Measurements from ENCODE around the gene WWP2.

WWP2 gene

GRCh38 chr16:69829338-69829737 is 67.2 kb downstream of the WWP2 start:
- H3K9me3 Mint-ChIP-seq: no peaks in the 10 kb centered on the region
- H3K27me3 Mint-ChIP-seq (ENCODE audit: low read depth, poor library complexity): peaks cover 10% of the 10 kb centered on the region
- peaks cover 7% of the 10 kb centered on the region for H3K36me3 Mint-ChIP-seq (ENCODE audit: low read depth)

GRCh38 chr16:69830146-69830533 is 68.0 kb downstream of the WWP2 start:
- no peak for TF ChIP-seq CTCF (IDR thresholded peaks at IDR 0.05)
- Mint-ChIP-seq H3K4me3 (no peak overlapping the region), H3K36me3 (ENCODE audit: low read depth) (peaks cover 7% of the 10 kb centered on the region), H3K27ac (peak overlapping the region; percentile 89), H3K9me3 (no peaks in the 10 kb centered on the region), H3K27me3 (ENCODE audit: low read depth, poor library complexity) (peaks cover 8% of the 10 kb centered on the region), H3K4me1 (peaks cover 46% of the 10 kb centered on the region)
- no peak for DNase-seq

More at GRCh38 chr16:69829338-69829737, 67.2 kb downstream of the WWP2 start:
- no peak overlapping the region for H3K4me3 Mint-ChIP-seq
- H3K4me1 Mint-ChIP-seq: peaks cover 39% of the 10 kb centered on the region
- TF ChIP-seq CTCF (IDR thresholded peaks at IDR 0.05): no peak
- no peak for DNase-seq
- H3K27ac Mint-ChIP-seq: peak overlapping the region; percentile 79

GRCh38 chr16:69830534-69831211 is 68.5 kb downstream of the WWP2 start:
- TF ChIP-seq CTCF (IDR thresholded peaks at IDR 0.05): no peak
- H3K4me3 Mint-ChIP-seq: no peak overlapping the region
- DNase-seq: no peak

GRCh38 chr16:69831212-69832123 is 69.3 kb downstream of the WWP2 start:
- no peak for TF ChIP-seq CTCF (IDR thresholded peaks at IDR 0.05)
- H3K27me3 Mint-ChIP-seq (ENCODE audit: low read depth, poor library complexity): peaks cover 6% of the 10 kb centered on the region
- H3K4me1 Mint-ChIP-seq: peaks cover 59% of the 10 kb centered on the region
- no peak overlapping the region for H3K27ac Mint-ChIP-seq
- peaks cover 7% of the 10 kb centered on the region for H3K36me3 Mint-ChIP-seq (ENCODE audit: low read depth)
- H3K4me3 Mint-ChIP-seq: no peak overlapping the region
- H3K9me3 Mint-ChIP-seq: no peaks in the 10 kb centered on the region
- DNase-seq: no peak

More at GRCh38 chr16:69830534-69831211, 68.5 kb downstream of the WWP2 start:
- Mint-ChIP-seq H3K9me3 (no peaks in the 10 kb centered on the region), H3K4me1 (peaks cover 51% of the 10 kb centered on the region), H3K36me3 (ENCODE audit: low read depth) (peaks cover 7% of the 10 kb centered on the region), H3K27me3 (ENCODE audit: low read depth, poor library complexity) (peaks cover 6% of the 10 kb centered on the region), H3K27ac (peak overlapping the region; percentile 89)

GRCh38 chr16:69833357-69834282 is 71.5 kb downstream of the WWP2 start:
- no peak overlapping the region for H3K4me3 Mint-ChIP-seq
- peaks cover 67% of the 10 kb centered on the region for H3K4me1 Mint-ChIP-seq
- TF ChIP-seq CTCF (IDR thresholded peaks at IDR 0.05): no peak
- no peak for DNase-seq
- peaks cover 6% of the 10 kb centered on the region for H3K27me3 Mint-ChIP-seq (ENCODE audit: low read depth, poor library complexity)
- H3K9me3 Mint-ChIP-seq: no peaks in the 10 kb centered on the region
- H3K36me3 Mint-ChIP-seq (ENCODE audit: low read depth): peaks cover 10% of the 10 kb centered on the region
- peak overlapping the region; percentile 76 for H3K27ac Mint-ChIP-seq
